K562 (cell line): Measurements from ENCODE around the gene ACTR3. TPM values are rescaled to one million over a fixed set of nuclear protein-coding genes. Genes with fewer than 3 reads are reported as not detected.

ENCODE experiments used
- ATF4 ChIP-seq: fragments of 450-650 bp; formaldehyde crosslinking; IDR thresholded peaks from 2 replicates; pipeline ENCODE4 v1.4.0; 2022; ENCODE audit warnings: mild to moderate bottlenecking, moderate library complexity
- BRD9 ChIP-seq: fragments of 450-650 bp; IDR thresholded peaks from 2 replicates; pipeline ENCODE4 v1.6.1; 2018; ENCODE audit warnings: low read depth; ENCODE audit not compliant: partially characterized antibody
- CBFA2T3 ChIP-seq: fragments of 450-650 bp; IDR thresholded peaks from 2 replicates; pipeline ENCODE4 v1.6.1; 2017
- ILK ChIP-seq: fragments of 450-650 bp; IDR thresholded peaks from 2 replicates; pipeline ENCODE4 v1.6.1; 2016; ENCODE audit warnings: missing genetic modification characterization, low read depth, mild to moderate bottlenecking, missing compliant biosample characterization, moderate library complexity, borderline replicate concordance
- NFIC ChIP-seq: fragments of 450-650 bp; IDR thresholded peaks from 2 replicates; pipeline ENCODE4 v1.6.1; 2017; ENCODE audit warnings: mild to moderate bottlenecking, inconsistent platforms
- PHTF2 ChIP-seq: fragments of 250-450 bp; sonication (Bioruptor Pico); IDR thresholded peaks from 2 replicates; pipeline ENCODE4 v1.5.0; 2021; ENCODE audit warnings: mild to moderate bottlenecking
- POLR2G ChIP-seq: fragments of 200-400 bp; formaldehyde crosslinking; IDR thresholded peaks from 2 replicates; pipeline ENCODE4 v1.6.1; 2017; ENCODE audit warnings: low read depth, mild to moderate bottlenecking, antibody characterized with exemption, low read length, moderate library complexity
- PREB ChIP-seq: sonication (generic); formaldehyde crosslinking; IDR thresholded peaks from 2 replicates; pipeline ENCODE4 v1.8.1; 2023; ENCODE audit warnings: mild to moderate bottlenecking, missing genetic modification reagents
- ZBTB40 ChIP-seq, 2 experiments: fragments of 450-650 bp in 1 of 2; sonication (generic) in 1 of 2; formaldehyde crosslinking in 1 of 2; IDR thresholded peaks; 2 replicates each; pipeline versions ENCODE4 v1.7.1 to v1.9.0; 2016 to 2022; ENCODE audit warnings: inconsistent platforms in 1 of 2, mild to moderate bottlenecking in 1 of 2, missing genetic modification reagents in 1 of 2
- ZNF217 ChIP-seq: sonication (generic); formaldehyde crosslinking; IDR thresholded peaks from 2 replicates; pipeline ENCODE4 v1.8.0; 2022; ENCODE audit warnings: mild to moderate bottlenecking, missing genetic modification reagents
- ZNF717 ChIP-seq: fragments of 250-450 bp; sonication (Bioruptor Pico); IDR thresholded peaks from 2 replicates; pipeline ENCODE4 v1.5.0; 2021
- polyA plus RNA-seq, 8 experiments: library from polyadenylated mRNA; depleted of rRNA in 4 of 8; stranded (reverse) in 5 of 8; unstranded in 3 of 8; fragments of >200 nt; fragmentation: Nextera tagmentation in 2 of 8; fragmentation: Illumina TruSeq in 1 of 8; extraction: Ambion mirVana in 2 of 8; extraction: Trizol in 1 of 8; gene quantifications; 2 replicates each; pipeline versions ENCODE4 v1.2.1 to v1.2.3, GENCODE V29; 2011 to 2014; ENCODE audit warnings: inconsistent platforms in 1 of 8, missing spikeins in 1 of 8
- total RNA-seq, 7 experiments: library from RNA; depleted of rRNA in 6 of 7; stranded (reverse); fragments of >200 nt in 6 of 7; fragmentation: Illumina TruSeq in 2 of 7; extraction: Trizol in 2 of 7; gene quantifications; 2 replicates each; pipeline versions ENCODE4 v1.2.1 to v1.2.3, GENCODE V29; 2011 to 2021; ENCODE audit warnings: low replicate concordance in 1 of 7
- TF ChIP-seq, protein P1 (sequence below): sonication (generic); formaldehyde crosslinking; IDR thresholded peaks from 2 replicates; pipeline ENCODE4 v1.8.0; 2023; ENCODE audit warnings: mild to moderate bottlenecking, missing genetic modification reagents
- TF ChIP-seq, protein P2 (sequence below): sonication (generic); formaldehyde crosslinking; IDR thresholded peaks from 2 replicates; pipeline ENCODE4 v1.8.1; 2023; ENCODE audit warnings: mild to moderate bottlenecking, missing genetic modification reagents

The ACTR3 gene
- total and polyA plus RNA-seq, 9 of the 15 experiments (the other 6 are each of a cell fraction or from before 2014, with no cell fraction given) = 49.0 to 354 (median 249) TPM

- TF ChIP-seq, protein P1, sequence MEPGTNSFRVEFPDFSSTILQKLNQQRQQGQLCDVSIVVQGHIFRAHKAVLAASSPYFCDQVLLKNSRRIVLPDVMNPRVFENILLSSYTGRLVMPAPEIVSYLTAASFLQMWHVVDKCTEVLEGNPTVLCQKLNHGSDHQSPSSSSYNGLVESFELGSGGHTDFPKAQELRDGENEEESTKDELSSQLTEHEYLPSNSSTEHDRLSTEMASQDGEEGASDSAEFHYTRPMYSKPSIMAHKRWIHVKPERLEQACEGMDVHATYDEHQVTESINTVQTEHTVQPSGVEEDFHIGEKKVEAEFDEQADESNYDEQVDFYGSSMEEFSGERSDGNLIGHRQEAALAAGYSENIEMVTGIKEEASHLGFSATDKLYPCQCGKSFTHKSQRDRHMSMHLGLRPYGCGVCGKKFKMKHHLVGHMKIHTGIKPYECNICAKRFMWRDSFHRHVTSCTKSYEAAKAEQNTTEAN (CRISPR knock-in tag) = no peak
- no peak for TF ChIP-seq ATF4
- no peak for TF ChIP-seq ZBTB40 (IDR thresholded peaks at IDR 0.05)
- TF ChIP-seq ZBTB40 (CRISPR knock-in tag; IDR thresholded peaks at IDR 0.05) = no peak
- TF ChIP-seq ILK (tag) = no peak
- TF ChIP-seq BRD9 = no peak
- TF ChIP-seq PREB (CRISPR knock-in tag) = 0 out of 2 replicates have a peak, but pooled peaks have one; percentile 54
- no peak for TF ChIP-seq ZNF217 (CRISPR knock-in tag)
- TF ChIP-seq PHTF2 (CRISPR knock-in tag) = no peak
- TF ChIP-seq CBFA2T3 = peak; percentile 27
- TF ChIP-seq ZNF717 (CRISPR knock-in tag) = no peak
- TF ChIP-seq POLR2G = no peak
- TF ChIP-seq, protein P2, sequence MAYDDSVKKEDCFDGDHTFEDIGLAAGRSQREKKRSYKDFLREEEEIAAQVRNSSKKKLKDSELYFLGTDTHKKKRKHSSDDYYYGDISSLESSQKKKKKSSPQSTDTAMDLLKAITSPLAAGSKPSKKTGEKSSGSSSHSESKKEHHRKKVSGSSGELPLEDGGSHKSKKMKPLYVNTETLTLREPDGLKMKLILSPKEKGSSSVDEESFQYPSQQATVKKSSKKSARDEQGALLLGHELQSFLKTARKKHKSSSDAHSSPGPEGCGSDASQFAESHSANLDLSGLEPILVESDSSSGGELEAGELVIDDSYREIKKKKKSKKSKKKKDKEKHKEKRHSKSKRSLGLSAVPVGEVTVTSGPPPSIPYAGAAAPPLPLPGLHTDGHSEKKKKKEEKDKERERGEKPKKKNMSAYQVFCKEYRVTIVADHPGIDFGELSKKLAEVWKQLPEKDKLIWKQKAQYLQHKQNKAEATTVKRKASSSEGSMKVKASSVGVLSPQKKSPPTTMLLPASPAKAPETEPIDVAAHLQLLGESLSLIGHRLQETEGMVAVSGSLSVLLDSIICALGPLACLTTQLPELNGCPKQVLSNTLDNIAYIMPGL = no peak
- no peak for TF ChIP-seq NFIC
Measured at GRCh38 chr2:113895819-113896563, 6.1 kb downstream of the ACTR3 start (continued).
